Transverse colon (tissue), 4 donors: ENCODE results near the gene TCEAL1.

ENCODE experiments used
- CTCF ChIP-seq, 5 experiments: fragments of 200-600 bp in 3 of 5; fragments of 450-650 bp in 2 of 5; sonication (generic) in 3 of 5; IDR thresholded peaks; 1 replicate in 2 of 5; 2 replicates in 3 of 5; pipeline ENCODE4 v1.5.1; 2016 to 2017; ENCODE audit warnings: antibody characterized with exemption in 5 of 5, inconsistent platforms in 3 of 5, mild to moderate bottlenecking in 2 of 5, moderate library complexity in 1 of 5
- POLR2A ChIP-seq: fragments of 450-650 bp; IDR thresholded peaks from one replicate; pipeline ENCODE4 v1.6.1; 2016; ENCODE audit warnings: antibody characterized with exemption, mild to moderate bottlenecking, moderate library complexity
- POLR2AphosphoS5 ChIP-seq, 3 donors: sonication (generic); formaldehyde crosslinking; IDR thresholded peaks; one replicate each; pipeline ENCODE4 v1.6.1; 2016; ENCODE audit warnings: antibody characterized with exemption in 3 of 3

DNA sequence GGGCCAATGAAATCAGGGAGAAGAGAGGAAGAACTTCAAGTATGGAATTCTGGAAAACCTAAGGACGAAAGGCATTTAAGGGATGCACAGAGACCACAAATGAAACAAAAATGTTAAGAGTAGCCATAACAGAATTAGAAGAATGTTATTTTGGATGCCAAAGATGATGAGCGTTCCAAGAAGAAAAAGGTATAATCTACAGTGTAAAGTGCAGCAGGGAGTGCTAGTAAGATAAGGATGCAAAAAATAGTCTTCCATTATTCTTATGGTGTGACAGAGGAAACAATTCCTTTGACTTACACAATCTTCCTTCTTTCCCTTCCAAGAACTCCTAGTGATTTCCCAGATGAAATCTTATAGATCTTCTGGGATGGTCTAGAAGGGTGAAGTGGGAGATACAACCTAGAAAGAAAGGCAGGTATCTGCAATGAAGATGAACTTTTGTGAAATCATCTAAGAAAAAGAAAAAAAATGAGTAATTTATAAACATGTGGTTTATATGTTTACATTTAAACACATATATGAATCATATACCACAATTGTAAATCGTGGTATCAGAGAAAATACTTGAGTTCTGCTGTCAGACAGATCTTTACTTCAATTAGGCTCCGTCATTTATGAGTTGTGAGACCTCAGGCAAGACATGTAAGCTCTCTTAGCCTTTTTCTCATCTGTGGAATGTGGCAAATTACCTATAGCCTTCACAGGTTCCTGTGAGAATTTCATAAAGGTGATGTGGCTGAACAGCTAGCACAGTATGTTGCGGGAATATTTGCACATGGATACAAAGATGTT, 49.6 kb downstream of the TCEAL1 start:
- TF ChIP-seq POLR2A (no peak), POLR2AphosphoS5 (IDR thresholded peaks at IDR 0.05) (no peak), CTCF (IDR thresholded peaks at IDR 0.05) (no peak)
